22Rv1 (cell line): Measurements from ENCODE around the gene TSPAN14.

Experiments
- ZFX ChIP-seq: fragments of 450-650 bp; IDR thresholded peaks from 2 replicates; pipeline ENCODE4 v1.6.1; 2017; ENCODE audit warnings: antibody characterized with exemption, borderline replicate concordance
- TF ChIP-seq, protein P1 (sequence below): fragments of 450-650 bp; IDR thresholded peaks from 2 replicates; pipeline ENCODE4 v1.5.1; 2017; ENCODE audit warnings: mild to moderate bottlenecking

DNA sequence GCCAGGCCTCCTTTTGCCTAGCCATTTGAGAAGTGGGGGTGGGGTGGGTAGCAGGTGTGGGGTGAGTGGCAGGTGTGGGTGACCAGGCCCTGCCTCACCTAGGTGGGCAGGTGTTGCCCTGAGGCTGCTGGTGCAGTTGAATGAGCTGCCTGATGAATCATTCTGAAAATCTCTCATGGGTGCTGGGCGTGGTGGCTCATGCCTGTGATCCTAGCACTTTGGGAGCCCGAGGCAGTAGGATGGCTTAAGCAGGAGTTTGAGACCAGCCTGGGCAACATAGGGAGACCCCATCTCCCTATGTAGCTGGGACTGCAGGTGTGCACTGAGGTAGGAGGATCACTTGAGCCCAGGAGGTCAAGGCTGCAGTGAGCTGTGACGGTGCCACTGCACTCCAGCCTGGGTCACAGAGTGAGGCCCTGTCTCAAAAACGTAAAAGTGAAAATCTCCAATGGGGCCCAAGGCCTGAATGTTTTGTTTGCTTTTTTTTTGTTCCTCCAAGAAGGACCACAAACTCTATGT lies 17.7 kb downstream of the TSPAN14 start:
- TF ChIP-seq, protein P1, sequence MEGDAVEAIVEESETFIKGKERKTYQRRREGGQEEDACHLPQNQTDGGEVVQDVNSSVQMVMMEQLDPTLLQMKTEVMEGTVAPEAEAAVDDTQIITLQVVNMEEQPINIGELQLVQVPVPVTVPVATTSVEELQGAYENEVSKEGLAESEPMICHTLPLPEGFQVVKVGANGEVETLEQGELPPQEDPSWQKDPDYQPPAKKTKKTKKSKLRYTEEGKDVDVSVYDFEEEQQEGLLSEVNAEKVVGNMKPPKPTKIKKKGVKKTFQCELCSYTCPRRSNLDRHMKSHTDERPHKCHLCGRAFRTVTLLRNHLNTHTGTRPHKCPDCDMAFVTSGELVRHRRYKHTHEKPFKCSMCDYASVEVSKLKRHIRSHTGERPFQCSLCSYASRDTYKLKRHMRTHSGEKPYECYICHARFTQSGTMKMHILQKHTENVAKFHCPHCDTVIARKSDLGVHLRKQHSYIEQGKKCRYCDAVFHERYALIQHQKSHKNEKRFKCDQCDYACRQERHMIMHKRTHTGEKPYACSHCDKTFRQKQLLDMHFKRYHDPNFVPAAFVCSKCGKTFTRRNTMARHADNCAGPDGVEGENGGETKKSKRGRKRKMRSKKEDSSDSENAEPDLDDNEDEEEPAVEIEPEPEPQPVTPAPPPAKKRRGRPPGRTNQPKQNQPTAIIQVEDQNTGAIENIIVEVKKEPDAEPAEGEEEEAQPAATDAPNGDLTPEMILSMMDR, result no peak
- TF ChIP-seq ZFX, result no peak
